PC-3 (cell line): ENCODE results near the gene MACROD2.

Experiments
- EZH2 ChIP-seq: fragments of 300-600 bp; sonication (generic); IDR thresholded peaks from one replicate; pipeline ENCODE4 v1.6.1; 2017; ENCODE audit warnings: antibody characterized with exemption, mild to moderate bottlenecking, low read length; ENCODE audit not compliant: unreplicated experiment
- EZH2phosphoT487 ChIP-seq: fragments of 300-600 bp; sonication (generic); IDR thresholded peaks from 2 replicates; pipeline ENCODE4 v1.6.1; 2018; ENCODE audit warnings: mild to moderate bottlenecking, antibody characterized with exemption, low read length, borderline replicate concordance
- TF ChIP-seq, protein P1 (sequence below): fragments of 300-600 bp; sonication (generic); conservative IDR thresholded peaks from 2 replicates; pipeline ENCODE4 v1.5.1; 2017; ENCODE audit warnings: antibody characterized with exemption, low read depth, mild to moderate bottlenecking, low read length

GRCh38 chr20:14896569-14896968 is 901.3 kb downstream of the MACROD2 start:
- TF ChIP-seq, protein P1, sequence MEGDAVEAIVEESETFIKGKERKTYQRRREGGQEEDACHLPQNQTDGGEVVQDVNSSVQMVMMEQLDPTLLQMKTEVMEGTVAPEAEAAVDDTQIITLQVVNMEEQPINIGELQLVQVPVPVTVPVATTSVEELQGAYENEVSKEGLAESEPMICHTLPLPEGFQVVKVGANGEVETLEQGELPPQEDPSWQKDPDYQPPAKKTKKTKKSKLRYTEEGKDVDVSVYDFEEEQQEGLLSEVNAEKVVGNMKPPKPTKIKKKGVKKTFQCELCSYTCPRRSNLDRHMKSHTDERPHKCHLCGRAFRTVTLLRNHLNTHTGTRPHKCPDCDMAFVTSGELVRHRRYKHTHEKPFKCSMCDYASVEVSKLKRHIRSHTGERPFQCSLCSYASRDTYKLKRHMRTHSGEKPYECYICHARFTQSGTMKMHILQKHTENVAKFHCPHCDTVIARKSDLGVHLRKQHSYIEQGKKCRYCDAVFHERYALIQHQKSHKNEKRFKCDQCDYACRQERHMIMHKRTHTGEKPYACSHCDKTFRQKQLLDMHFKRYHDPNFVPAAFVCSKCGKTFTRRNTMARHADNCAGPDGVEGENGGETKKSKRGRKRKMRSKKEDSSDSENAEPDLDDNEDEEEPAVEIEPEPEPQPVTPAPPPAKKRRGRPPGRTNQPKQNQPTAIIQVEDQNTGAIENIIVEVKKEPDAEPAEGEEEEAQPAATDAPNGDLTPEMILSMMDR, result no peak
- TF ChIP-seq EZH2, result no peak
- no peak for TF ChIP-seq EZH2phosphoT487
